HFF-Myc (cell line): ENCODE measurements around the gene RIN3.

Source experiments
- DNase-seq: peaks from one replicate; pipeline ENCODE4 v3.0.0-alpha.2; 2011; ENCODE audit warnings: low read depth; ENCODE audit errors: extremely low read depth
- H3K4me3 ChIP-seq: replicated peaks from 2 replicates; pipeline ENCODE4 v1.5.1; 2011; ENCODE audit warnings: low read depth, mild to moderate bottlenecking, control low read depth, low read length
- TF ChIP-seq, protein P1 (sequence below): IDR thresholded peaks from 2 replicates; pipeline ENCODE4 v1.5.1; 2012; ENCODE audit warnings: mild to moderate bottlenecking, low read depth, low read length, control low read depth; ENCODE audit errors: missing control alignments

The RIN3 gene

DNA sequence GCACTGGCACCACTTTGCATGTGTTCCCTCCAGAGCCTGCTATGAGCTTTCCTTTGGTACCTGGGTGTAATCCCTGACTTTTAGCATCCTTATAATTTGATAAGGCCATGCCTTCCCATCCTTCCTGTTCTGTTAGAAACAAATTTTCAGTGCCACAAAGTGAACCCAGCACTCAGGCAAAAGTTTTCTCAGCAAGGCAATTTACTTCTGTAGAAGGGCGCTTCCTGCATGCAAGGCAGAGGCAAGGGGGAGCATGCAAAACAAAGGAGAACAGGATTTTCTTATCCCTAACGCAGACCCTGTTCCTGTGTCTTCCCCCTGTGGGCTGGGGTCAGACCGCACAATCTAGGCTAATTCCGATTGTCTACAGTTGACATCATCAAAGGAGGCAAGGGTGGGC lies 108.7 kb downstream of the RIN3 start:
- no peak overlapping the region for H3K4me3 ChIP-seq
- TF ChIP-seq, protein P1, sequence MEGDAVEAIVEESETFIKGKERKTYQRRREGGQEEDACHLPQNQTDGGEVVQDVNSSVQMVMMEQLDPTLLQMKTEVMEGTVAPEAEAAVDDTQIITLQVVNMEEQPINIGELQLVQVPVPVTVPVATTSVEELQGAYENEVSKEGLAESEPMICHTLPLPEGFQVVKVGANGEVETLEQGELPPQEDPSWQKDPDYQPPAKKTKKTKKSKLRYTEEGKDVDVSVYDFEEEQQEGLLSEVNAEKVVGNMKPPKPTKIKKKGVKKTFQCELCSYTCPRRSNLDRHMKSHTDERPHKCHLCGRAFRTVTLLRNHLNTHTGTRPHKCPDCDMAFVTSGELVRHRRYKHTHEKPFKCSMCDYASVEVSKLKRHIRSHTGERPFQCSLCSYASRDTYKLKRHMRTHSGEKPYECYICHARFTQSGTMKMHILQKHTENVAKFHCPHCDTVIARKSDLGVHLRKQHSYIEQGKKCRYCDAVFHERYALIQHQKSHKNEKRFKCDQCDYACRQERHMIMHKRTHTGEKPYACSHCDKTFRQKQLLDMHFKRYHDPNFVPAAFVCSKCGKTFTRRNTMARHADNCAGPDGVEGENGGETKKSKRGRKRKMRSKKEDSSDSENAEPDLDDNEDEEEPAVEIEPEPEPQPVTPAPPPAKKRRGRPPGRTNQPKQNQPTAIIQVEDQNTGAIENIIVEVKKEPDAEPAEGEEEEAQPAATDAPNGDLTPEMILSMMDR, result no peak
- DNase-seq, result no peak

GRCh38 chr14:92624764-92625163 lies 111.2 kb downstream of the RIN3 start:
- no peak overlapping the region for H3K4me3 ChIP-seq
- no peak for DNase-seq
- TF ChIP-seq, protein P1, result no peak

DNA sequence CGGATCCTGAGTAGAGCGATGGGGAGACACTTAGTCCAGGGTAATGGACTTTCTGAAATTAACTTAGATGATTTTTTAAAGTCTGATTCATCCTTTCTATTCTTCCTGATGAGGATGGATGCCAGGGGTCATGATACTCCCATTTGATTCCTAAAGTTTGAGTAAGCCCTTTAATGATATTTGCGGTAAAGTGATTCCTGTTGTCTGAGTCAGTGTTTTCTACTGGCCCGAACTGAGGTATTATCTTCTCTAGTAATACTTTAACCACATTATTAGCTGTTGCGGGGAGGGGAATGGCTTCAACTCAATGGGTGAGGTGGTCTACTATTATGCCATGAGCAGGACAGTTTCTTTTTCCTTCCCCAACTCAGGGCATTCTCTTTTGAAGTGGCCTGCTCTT lies 111.6 kb downstream of the RIN3 start:
- TF ChIP-seq, protein P1, result no peak
- peak; percentile 84 for DNase-seq
- no peak overlapping the region for H3K4me3 ChIP-seq

GRCh38 chr14:92626041-92626440 lies 112.5 kb downstream of the RIN3 start:
- DNase-seq, result no peak
- no peak overlapping the region for H3K4me3 ChIP-seq

GRCh38 chr14:92627707-92628215 lies 114.2 kb downstream of the RIN3 start:
- H3K4me3 ChIP-seq, result no peak overlapping the region
- TF ChIP-seq, protein P1, result no peak
- DNase-seq, result no peak

More at GRCh38 chr14:92626041-92626440, 112.5 kb downstream of the RIN3 start:
- TF ChIP-seq, protein P1, result no peak

- no peak overlapping the region for H3K4me3 ChIP-seq
- DNase-seq, result no peak
- TF ChIP-seq, protein P1, result no peak
Measured at GRCh38 chr14:92628636-92629035, 115.1 kb downstream of the RIN3 start.

GRCh38 chr14:92630367-92630766 lies 116.8 kb downstream of the RIN3 start:
- no peak for DNase-seq
- TF ChIP-seq, protein P1, result no peak
- H3K4me3 ChIP-seq, result no peak overlapping the region
